DOHH2 (cell line): ENCODE results near the gene NFIA.

Source experiments
- H3F3A ChIP-seq: fragments of 200-600 bp; sonication (generic), shearing (Covaris generic); 2 replicates; pipeline ENCODE4 v1.6.0; 2016; ENCODE audit warnings: antibody characterized with exemption, mild to moderate bottlenecking; ENCODE audit not compliant: control insufficient read depth, insufficient read depth
- H3K27ac ChIP-seq: fragments of 200-600 bp; sonication (generic); 2 replicates; pipeline ENCODE4 v1.5.1; 2014; ENCODE audit warnings: low read depth, mild to moderate bottlenecking, low read length, moderate library complexity
- H3K27me3 ChIP-seq: fragments of 200-600 bp; sonication (generic); 2 replicates; pipeline ENCODE4 v1.6.1; 2014; ENCODE audit warnings: mild to moderate bottlenecking, low read length, mixed read lengths; ENCODE audit not compliant: control insufficient read depth
- H3K36me3 ChIP-seq: fragments of 200-600 bp; sonication (generic); 2 replicates; pipeline ENCODE4 v1.6.1; 2014; ENCODE audit warnings: mild to moderate bottlenecking, low read length, moderate library complexity, mixed read lengths; ENCODE audit not compliant: control insufficient read depth
- H3K4me1 ChIP-seq: fragments of 200-600 bp; sonication (generic); 2 replicates; pipeline ENCODE4 v1.6.1; 2014; ENCODE audit warnings: mild to moderate bottlenecking, low read length, mixed read lengths; ENCODE audit not compliant: control insufficient read depth
- H3K4me2 ChIP-seq: fragments of 200-600 bp; sonication (generic); 2 replicates; pipeline ENCODE4 v1.6.0; 2014; ENCODE audit warnings: mild to moderate bottlenecking, low read length, moderate library complexity
- H3K4me3 ChIP-seq: fragments of 200-600 bp; sonication (generic); 2 replicates; pipeline ENCODE4 v1.5.1; 2014; ENCODE audit warnings: mild to moderate bottlenecking, low read length, mixed read lengths
- H3K79me2 ChIP-seq: fragments of 200-600 bp; sonication (generic); 2 replicates; pipeline ENCODE4 v1.6.1; 2014; ENCODE audit warnings: mild to moderate bottlenecking, low read length, mixed read lengths; ENCODE audit not compliant: control insufficient read depth
- H3K9me2 ChIP-seq: fragments of 200-600 bp; sonication (generic); replicated peaks from 2 replicates; pipeline ENCODE4 v1.6.1; 2014; ENCODE audit warnings: mild to moderate bottlenecking, low read length, mixed read lengths; ENCODE audit not compliant: control insufficient read depth
- H3K9me3 ChIP-seq: fragments of 200-600 bp; sonication (generic); 2 replicates; pipeline ENCODE4 v1.6.1; 2014; ENCODE audit warnings: antibody characterized with exemption, low read length, mixed read lengths; ENCODE audit not compliant: control insufficient read depth, insufficient read depth
- H4K20me1 ChIP-seq: fragments of 200-600 bp; sonication (generic); 2 replicates; pipeline ENCODE4 v1.6.0; 2014; ENCODE audit warnings: low read depth, mild to moderate bottlenecking, antibody characterized with exemption, low read length, moderate library complexity; ENCODE audit not compliant: control insufficient read depth, insufficient read depth
- EZH2phosphoT487 ChIP-seq: fragments of 200-600 bp; sonication (generic); IDR thresholded peaks from 2 replicates; pipeline ENCODE4 v1.6.1; 2017; ENCODE audit warnings: borderline replicate concordance, mild to moderate bottlenecking, antibody characterized with exemption, low read length, moderate library complexity, mixed read lengths
- TF ChIP-seq, protein P1 (sequence below): fragments of 200-600 bp; sonication (generic); IDR thresholded peaks from one replicate; pipeline ENCODE4 v1.5.1; 2014; ENCODE audit warnings: antibody characterized with exemption, mild to moderate bottlenecking, low read depth, low read length; ENCODE audit not compliant: poor library complexity, severe bottlenecking

NFIA gene

DNA sequence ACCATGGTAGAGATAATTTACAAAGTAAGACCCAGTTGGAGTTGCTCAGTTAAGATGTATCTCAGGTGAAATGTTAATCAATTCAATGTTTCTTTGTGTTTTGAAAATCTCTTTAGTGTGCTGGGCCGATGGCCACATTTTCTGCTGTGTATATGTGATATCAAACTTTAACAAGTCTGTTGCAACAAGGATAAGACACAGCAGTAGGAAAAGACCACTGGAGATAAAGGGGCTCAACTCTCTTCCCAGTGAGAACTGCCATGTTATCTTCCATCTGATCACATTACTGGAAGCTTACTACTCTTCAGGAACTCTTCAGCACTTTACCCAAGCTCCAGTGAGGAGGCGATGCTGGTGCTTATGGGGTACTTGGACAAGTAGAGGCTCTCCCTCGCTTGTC lies 227.7 kb downstream of the NFIA start:
- H3K4me1 ChIP-seq, result no peaks in the 10 kb centered on the region
- no peaks in the 10 kb centered on the region for H3K9me3 ChIP-seq
- no peaks in the 10 kb centered on the region for H3K36me3 ChIP-seq
- H3K27ac ChIP-seq, result no peak overlapping the region
- H3K79me2 ChIP-seq, result no peaks in the 10 kb centered on the region
- no peak overlapping the region for H3K4me2 ChIP-seq
- H3K27me3 ChIP-seq, result no peaks in the 10 kb centered on the region
- H3K9me2 ChIP-seq, result no peaks in the 10 kb centered on the region
- no peak overlapping the region for H3K4me3 ChIP-seq
- TF ChIP-seq, protein P1, sequence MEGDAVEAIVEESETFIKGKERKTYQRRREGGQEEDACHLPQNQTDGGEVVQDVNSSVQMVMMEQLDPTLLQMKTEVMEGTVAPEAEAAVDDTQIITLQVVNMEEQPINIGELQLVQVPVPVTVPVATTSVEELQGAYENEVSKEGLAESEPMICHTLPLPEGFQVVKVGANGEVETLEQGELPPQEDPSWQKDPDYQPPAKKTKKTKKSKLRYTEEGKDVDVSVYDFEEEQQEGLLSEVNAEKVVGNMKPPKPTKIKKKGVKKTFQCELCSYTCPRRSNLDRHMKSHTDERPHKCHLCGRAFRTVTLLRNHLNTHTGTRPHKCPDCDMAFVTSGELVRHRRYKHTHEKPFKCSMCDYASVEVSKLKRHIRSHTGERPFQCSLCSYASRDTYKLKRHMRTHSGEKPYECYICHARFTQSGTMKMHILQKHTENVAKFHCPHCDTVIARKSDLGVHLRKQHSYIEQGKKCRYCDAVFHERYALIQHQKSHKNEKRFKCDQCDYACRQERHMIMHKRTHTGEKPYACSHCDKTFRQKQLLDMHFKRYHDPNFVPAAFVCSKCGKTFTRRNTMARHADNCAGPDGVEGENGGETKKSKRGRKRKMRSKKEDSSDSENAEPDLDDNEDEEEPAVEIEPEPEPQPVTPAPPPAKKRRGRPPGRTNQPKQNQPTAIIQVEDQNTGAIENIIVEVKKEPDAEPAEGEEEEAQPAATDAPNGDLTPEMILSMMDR, result no peak
- no peak for TF ChIP-seq EZH2phosphoT487
- H4K20me1 ChIP-seq, result no peaks in the 10 kb centered on the region
- no peaks in the 10 kb centered on the region for H3F3A ChIP-seq

DNA sequence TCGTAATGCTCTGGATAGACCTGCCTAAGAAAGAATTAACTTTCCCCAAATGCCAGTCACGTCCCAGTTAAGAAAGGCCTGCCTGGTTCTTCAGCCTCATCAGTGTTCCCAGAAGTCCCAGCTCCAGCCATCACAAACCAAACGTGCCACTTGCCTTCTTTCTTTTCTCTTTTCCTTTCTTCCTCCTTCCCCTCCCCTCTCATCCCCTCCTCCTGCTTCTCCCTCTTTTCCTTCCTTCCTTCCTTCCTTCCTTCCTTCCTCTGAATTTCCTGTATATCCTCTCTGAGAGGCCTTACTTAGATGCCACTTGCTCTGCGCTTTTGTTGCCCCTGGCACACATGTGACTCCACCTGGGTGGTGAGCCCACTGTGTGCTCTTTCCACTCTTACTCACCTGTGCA lies 228.2 kb downstream of the NFIA start:
- Histone ChIP-seq H3F3A (no peaks in the 10 kb centered on the region), H3K4me3 (no peak overlapping the region), H3K4me1 (no peaks in the 10 kb centered on the region), H3K4me2 (no peak overlapping the region), H4K20me1 (no peaks in the 10 kb centered on the region), H3K79me2 (no peaks in the 10 kb centered on the region), H3K9me3 (no peaks in the 10 kb centered on the region), H3K27me3 (no peaks in the 10 kb centered on the region), H3K36me3 (no peaks in the 10 kb centered on the region), H3K9me2 (no peaks in the 10 kb centered on the region), H3K27ac (no peak overlapping the region)
- TF ChIP-seq EZH2phosphoT487, result no peak
- TF ChIP-seq, protein P1, result no peak

DNA sequence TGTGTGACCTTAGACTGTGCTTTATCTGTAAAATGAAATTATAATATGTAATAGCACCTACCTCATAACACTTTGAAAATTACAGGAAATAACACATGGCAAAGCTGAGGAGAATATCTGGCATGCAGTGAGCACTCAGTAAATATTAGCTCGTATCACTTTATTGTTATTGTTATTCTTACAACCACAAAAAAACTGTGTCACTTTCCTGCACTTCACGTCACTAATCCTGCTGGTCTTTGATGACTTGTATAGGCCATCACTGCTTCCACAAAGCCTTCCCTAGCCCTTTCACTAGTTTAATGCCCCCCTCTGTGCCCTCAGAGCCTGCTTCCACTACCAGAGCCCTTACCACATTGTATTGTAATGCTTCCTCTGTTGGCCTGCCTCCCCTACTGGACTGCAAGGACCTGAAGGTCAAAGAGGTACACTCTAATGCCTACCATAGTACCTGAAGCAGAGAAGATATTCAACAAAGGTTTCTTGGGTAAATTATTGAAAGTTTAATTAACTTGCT lies 231.6 kb downstream of the NFIA start:
- Histone ChIP-seq H3K27ac (no peak overlapping the region), H3K9me3 (no peaks in the 10 kb centered on the region), H3K79me2 (no peaks in the 10 kb centered on the region), H3K36me3 (no peaks in the 10 kb centered on the region), H3K4me1 (no peaks in the 10 kb centered on the region), H3F3A (no peaks in the 10 kb centered on the region), H3K9me2 (no peaks in the 10 kb centered on the region), H3K4me3 (no peak overlapping the region), H3K27me3 (no peaks in the 10 kb centered on the region), H3K4me2 (no peak overlapping the region), H4K20me1 (no peaks in the 10 kb centered on the region)
- TF ChIP-seq, protein P1, result no peak
- no peak for TF ChIP-seq EZH2phosphoT487

DNA sequence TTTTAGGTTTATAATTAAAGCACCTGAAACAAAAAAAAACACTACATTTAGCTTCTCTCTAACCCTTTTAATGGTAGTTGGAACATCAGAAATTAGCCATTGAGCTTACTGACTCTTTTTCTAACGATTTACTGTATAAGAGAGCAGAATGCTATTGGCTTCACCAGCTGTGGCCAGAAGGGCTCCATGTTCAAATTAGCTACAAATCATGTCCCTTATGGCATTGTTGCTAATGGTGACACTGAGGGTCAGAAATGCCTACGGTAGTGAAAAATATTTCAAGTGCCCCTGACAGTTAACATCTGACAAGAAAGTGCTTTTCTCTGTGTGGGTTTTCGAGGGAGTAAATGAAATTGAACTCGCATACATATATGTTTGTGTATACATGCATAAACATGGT lies 232.7 kb downstream of the NFIA start:
- H3K27ac ChIP-seq, result no peak overlapping the region
- H3F3A ChIP-seq, result no peaks in the 10 kb centered on the region

More for the DNA sequence above, 232.7 kb downstream of the NFIA start:
- Histone ChIP-seq H3K9me3 (no peaks in the 10 kb centered on the region), H3K36me3 (no peaks in the 10 kb centered on the region), H3K79me2 (no peaks in the 10 kb centered on the region), H4K20me1 (no peaks in the 10 kb centered on the region), H3K4me1 (no peaks in the 10 kb centered on the region), H3K4me3 (no peak overlapping the region), H3K4me2 (no peak overlapping the region), H3K27me3 (no peaks in the 10 kb centered on the region), H3K9me2 (no peaks in the 10 kb centered on the region)
- TF ChIP-seq, protein P1, result no peak
- TF ChIP-seq EZH2phosphoT487, result no peak
